ENCODE results near the gene BRAF. TPM values are rescaled to one million over a fixed set of nuclear protein-coding genes. Genes with fewer than 3 reads are reported as not detected.
"Not testable (repeated sequence)": the region's sequence is repeated elsewhere in the genome, so short reads cannot be mapped to it uniquely, and the experiment has no call there.

The BRAF gene
- total RNA-seq: 60.8 TPM
- polyA plus RNA-seq: 10 to 100 TPM in 1 of 4 donors, 1 to 10 TPM in 3; 6.9 to 10.1 (median 8.3) TPM

- Histone ChIP-seq H3K4me1 (ENCODE audit: control insufficient read depth, insufficient read depth, low read length, poor library complexity, severe bottlenecking) (peaks cover 24% of the 10 kb centered on the region), H3K36me3 (ENCODE audit: control insufficient read depth, insufficient read depth, low read length) (no peaks in the 10 kb centered on the region), H3K27ac (ENCODE audit: insufficient read depth, low read length, poor library complexity, severe bottlenecking) (peak within 1 kb of the TSS; percentile 98), H3K4me3 (ENCODE audit: low read depth, low read length) (peak within 1 kb of the TSS; percentile 94), H3K9me3 (ENCODE audit: control insufficient read depth in 2 of 2, low read length in 2 of 2) (no peaks in the 10 kb centered on the region), H3K27me3 (ENCODE audit: control insufficient read depth, insufficient read depth, low read length) (no peaks in the 10 kb centered on the region)
- H3K36me3 Mint-ChIP-seq: no peaks in the 10 kb centered on the region
- peaks cover 0 to 3% (median 0%) of the 10 kb centered on the region in 7 donors for H3K9me3 Mint-ChIP-seq
- H3K27me3 Mint-ChIP-seq: peaks cover 27% of the 10 kb centered on the region
- peaks cover 14 to 27% (median 19%) of the 10 kb centered on the region in 4 donors for H3K4me1 Mint-ChIP-seq
- ATAC-seq (ENCODE audit: low read depth in 2 of 2) (peak; percentile 61 to 67), DNase-seq (peak; percentile 90 to 94 (median 91))
- H3K27ac Mint-ChIP-seq: peak within 1 kb of the TSS; percentile 96 to 99 (median 98)
- H3K4me3 Mint-ChIP-seq: peak within 1 kb of the TSS; percentile 94 to 98 (median 96)
Measured at GRCh38 chr7:140924821-140925421, at the start of gene BRAF. Gene BRAF (minus strand): TSS chr7:140924929. CDS start chr7:140924703, 226 bp downstream.

- no peak overlapping the region for H3K27ac Mint-ChIP-seq
- peaks cover 14% of the 10 kb centered on the region for H3K27me3 Mint-ChIP-seq
- Histone ChIP-seq H3K4me1 (ENCODE audit: control insufficient read depth, insufficient read depth, low read length, poor library complexity, severe bottlenecking) (no peaks in the 10 kb centered on the region), H3K27me3 (ENCODE audit: control insufficient read depth, insufficient read depth, low read length) (no peaks in the 10 kb centered on the region), H3K9me3 (ENCODE audit: control insufficient read depth in 2 of 2, low read length in 2 of 2) (no peaks in the 10 kb centered on the region), H3K36me3 (ENCODE audit: control insufficient read depth, insufficient read depth, low read length) (no peaks in the 10 kb centered on the region), H3K4me3 (ENCODE audit: low read depth, low read length) (no peak overlapping the region), H3K27ac (ENCODE audit: insufficient read depth, low read length, poor library complexity, severe bottlenecking) (no peak overlapping the region)
- ATAC-seq (ENCODE audit: low read depth in 2 of 2) (no peak), DNase-seq (no peak)
- no peaks in the 10 kb centered on the region for H3K9me3 Mint-ChIP-seq
- no peak overlapping the region for H3K4me3 Mint-ChIP-seq
- H3K36me3 Mint-ChIP-seq: no peaks in the 10 kb centered on the region
- H3K4me1 Mint-ChIP-seq: no peaks in the 10 kb centered on the region
Measured at GRCh38 chr7:140972876-140973829, 48.4 kb upstream of the BRAF start.

- H3K4me3 ChIP-seq (ENCODE audit: low read depth, low read length): no peak overlapping the region
- no peaks in the 10 kb centered on the region for H3K4me1 ChIP-seq (ENCODE audit: control insufficient read depth, insufficient read depth, low read length, poor library complexity, severe bottlenecking)
- Mint-ChIP-seq H3K9me3 (peaks cover 0 to 2% (median 0%) of the 10 kb centered on the region in 7 donors), H3K4me1 (no peaks in the 10 kb centered on the region), H3K27me3 (peaks cover 15% of the 10 kb centered on the region), H3K27ac (no peak overlapping the region), H3K36me3 (no peaks in the 10 kb centered on the region), H3K4me3 (no peak overlapping the region)
- no peaks in the 10 kb centered on the region for H3K36me3 ChIP-seq (ENCODE audit: control insufficient read depth, insufficient read depth, low read length)
- no peak overlapping the region for H3K27ac ChIP-seq (ENCODE audit: insufficient read depth, low read length, poor library complexity, severe bottlenecking)
- ATAC-seq (ENCODE audit: low read depth in 2 of 2) (no peak), DNase-seq (no peak)
- no peaks in the 10 kb centered on the region for H3K9me3 ChIP-seq (ENCODE audit: control insufficient read depth in 2 of 2, low read length in 2 of 2)
- H3K27me3 ChIP-seq (ENCODE audit: control insufficient read depth, insufficient read depth, low read length): peaks cover 3% of the 10 kb centered on the region
Measured at GRCh38 chr7:140972344-140972743, 47.6 kb upstream of the BRAF start.

- H3K27ac ChIP-seq (ENCODE audit: insufficient read depth, low read length, poor library complexity, severe bottlenecking): no peak overlapping the region
- no peaks in the 10 kb centered on the region for H3K4me1 ChIP-seq (ENCODE audit: control insufficient read depth, insufficient read depth, low read length, poor library complexity, severe bottlenecking)
- Mint-ChIP-seq H3K36me3 (no peaks in the 10 kb centered on the region), H3K27ac (no peak overlapping the region), H3K4me1 (no peaks in the 10 kb centered on the region), H3K9me3 (peaks cover 0 to 2% (median 0%) of the 10 kb centered on the region in 7 donors), H3K4me3 (no peak overlapping the region), H3K27me3 (peaks cover 5% of the 10 kb centered on the region)
- H3K36me3 ChIP-seq (ENCODE audit: control insufficient read depth, insufficient read depth, low read length): no peaks in the 10 kb centered on the region
- ATAC-seq (ENCODE audit: low read depth in 2 of 2) (no peak), DNase-seq (no peak)
- no peak overlapping the region for H3K4me3 ChIP-seq (ENCODE audit: low read depth, low read length)
- H3K27me3 ChIP-seq (ENCODE audit: control insufficient read depth, insufficient read depth, low read length): peaks cover 6% of the 10 kb centered on the region
- H3K9me3 ChIP-seq (ENCODE audit: control insufficient read depth in 2 of 2, low read length in 2 of 2): no peaks in the 10 kb centered on the region
Measured at GRCh38 chr7:140967438-140967837, 42.7 kb upstream of the BRAF start.

GRCh38 chr7:140966561-140967233 lies 42.0 kb upstream of the BRAF start:
- H3K9me3 Mint-ChIP-seq: peaks cover 0 to 2% (median 0%) of the 10 kb centered on the region in 7 donors
- no peak overlapping the region for H3K27ac ChIP-seq (ENCODE audit: insufficient read depth, low read length, poor library complexity, severe bottlenecking)
- H3K4me3 Mint-ChIP-seq: no peak overlapping the region
- ATAC-seq (ENCODE audit: low read depth in 2 of 2): no peak
- H3K36me3 ChIP-seq (ENCODE audit: control insufficient read depth, insufficient read depth, low read length): no peaks in the 10 kb centered on the region
- no peak overlapping the region for H3K4me3 ChIP-seq (ENCODE audit: low read depth, low read length)
- no peaks in the 10 kb centered on the region for H3K9me3 ChIP-seq (ENCODE audit: control insufficient read depth in 2 of 2, low read length in 2 of 2)
- DNase-seq: no peak
- H3K27me3 ChIP-seq (ENCODE audit: control insufficient read depth, insufficient read depth, low read length): peaks cover 6% of the 10 kb centered on the region
- H3K27ac Mint-ChIP-seq: no peak overlapping the region
- no peaks in the 10 kb centered on the region for H3K36me3 Mint-ChIP-seq
- H3K4me1 ChIP-seq (ENCODE audit: control insufficient read depth, insufficient read depth, low read length, poor library complexity, severe bottlenecking): no peaks in the 10 kb centered on the region
- no peaks in the 10 kb centered on the region for H3K4me1 Mint-ChIP-seq
- H3K27me3 Mint-ChIP-seq: peaks cover 5% of the 10 kb centered on the region

- no peaks in the 10 kb centered on the region for H3K4me1 ChIP-seq (ENCODE audit: control insufficient read depth, insufficient read depth, low read length, poor library complexity, severe bottlenecking)
- Mint-ChIP-seq H3K9me3 (peaks cover 0 to 5% (median 0%) of the 10 kb centered on the region in 7 donors), H3K27me3 (no peaks in the 10 kb centered on the region), H3K4me1 (no peaks in the 10 kb centered on the region), H3K27ac (no peak overlapping the region), H3K4me3 (no peak overlapping the region), H3K36me3 (no peaks in the 10 kb centered on the region)
- H3K27ac ChIP-seq (ENCODE audit: insufficient read depth, low read length, poor library complexity, severe bottlenecking): no peak overlapping the region
- DNase-seq (no peak), ATAC-seq (ENCODE audit: low read depth in 2 of 2) (no peak)
- no peaks in the 10 kb centered on the region for H3K9me3 ChIP-seq (ENCODE audit: control insufficient read depth in 2 of 2, low read length in 2 of 2)
- H3K27me3 ChIP-seq (ENCODE audit: control insufficient read depth, insufficient read depth, low read length): no peaks in the 10 kb centered on the region
- no peak overlapping the region for H3K4me3 ChIP-seq (ENCODE audit: low read depth, low read length)
- H3K36me3 ChIP-seq (ENCODE audit: control insufficient read depth, insufficient read depth, low read length): no peaks in the 10 kb centered on the region
Measured at GRCh38 chr7:140961117-140961516, 36.4 kb upstream of the BRAF start.

- not testable (repeated sequence) for H3K27me3 ChIP-seq (ENCODE audit: control insufficient read depth, insufficient read depth, low read length); H3K9me3 ChIP-seq (ENCODE audit: control insufficient read depth in 2 of 2, low read length in 2 of 2); H3K27ac ChIP-seq (ENCODE audit: insufficient read depth, low read length, poor library complexity, severe bottlenecking); H3K9me3 Mint-ChIP-seq; H3K36me3 Mint-ChIP-seq; H3K4me1 ChIP-seq (ENCODE audit: control insufficient read depth, insufficient read depth, low read length, poor library complexity, severe bottlenecking); H3K27me3 Mint-ChIP-seq; H3K36me3 ChIP-seq (ENCODE audit: control insufficient read depth, insufficient read depth, low read length); H3K27ac Mint-ChIP-seq; H3K4me3 Mint-ChIP-seq; H3K4me1 Mint-ChIP-seq; ATAC-seq (ENCODE audit: low read depth in 2 of 2); DNase-seq; H3K4me3 ChIP-seq (ENCODE audit: low read depth, low read length)
Measured at GRCh38 chr7:140956997-140957396, 32.3 kb upstream of the BRAF start.

All from CD4-positive, CD25-positive, alpha-beta regulatory T cell (primary cell).